ENCODE measurements around the gene CLEC9A.

DNA sequence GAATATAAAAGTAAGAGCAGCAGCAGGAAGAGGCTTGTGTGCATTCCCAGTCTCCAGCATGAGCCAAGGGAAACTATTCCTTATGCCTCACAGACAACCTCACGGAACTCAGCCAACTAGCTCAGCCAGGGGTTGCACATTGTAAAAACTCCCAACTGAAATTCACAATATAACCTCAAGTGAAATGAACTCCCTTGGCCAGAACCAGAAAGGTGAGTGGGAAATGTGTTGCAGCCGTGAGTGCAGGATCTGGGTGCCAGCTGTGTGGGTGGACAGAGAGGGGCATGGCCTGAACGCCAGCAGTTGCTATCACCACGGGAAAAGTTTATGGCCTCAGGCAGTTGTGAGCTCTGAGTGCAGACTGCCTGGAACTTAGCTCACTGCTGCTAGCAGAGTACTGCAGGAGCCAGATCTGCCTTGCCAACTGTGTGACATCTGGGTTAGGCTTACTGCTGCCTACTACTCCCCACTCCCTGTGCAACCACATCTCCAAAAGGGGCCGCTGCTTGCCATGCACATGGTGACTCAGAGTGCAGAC lies 70.6 kb downstream of the CLEC9A start:
- no peak for TF ChIP-seq POLR2AphosphoS5 (IDR thresholded peaks at IDR 0.05; ENCODE audit: low read depth, low read length)
- TF ChIP-seq, protein P1, sequence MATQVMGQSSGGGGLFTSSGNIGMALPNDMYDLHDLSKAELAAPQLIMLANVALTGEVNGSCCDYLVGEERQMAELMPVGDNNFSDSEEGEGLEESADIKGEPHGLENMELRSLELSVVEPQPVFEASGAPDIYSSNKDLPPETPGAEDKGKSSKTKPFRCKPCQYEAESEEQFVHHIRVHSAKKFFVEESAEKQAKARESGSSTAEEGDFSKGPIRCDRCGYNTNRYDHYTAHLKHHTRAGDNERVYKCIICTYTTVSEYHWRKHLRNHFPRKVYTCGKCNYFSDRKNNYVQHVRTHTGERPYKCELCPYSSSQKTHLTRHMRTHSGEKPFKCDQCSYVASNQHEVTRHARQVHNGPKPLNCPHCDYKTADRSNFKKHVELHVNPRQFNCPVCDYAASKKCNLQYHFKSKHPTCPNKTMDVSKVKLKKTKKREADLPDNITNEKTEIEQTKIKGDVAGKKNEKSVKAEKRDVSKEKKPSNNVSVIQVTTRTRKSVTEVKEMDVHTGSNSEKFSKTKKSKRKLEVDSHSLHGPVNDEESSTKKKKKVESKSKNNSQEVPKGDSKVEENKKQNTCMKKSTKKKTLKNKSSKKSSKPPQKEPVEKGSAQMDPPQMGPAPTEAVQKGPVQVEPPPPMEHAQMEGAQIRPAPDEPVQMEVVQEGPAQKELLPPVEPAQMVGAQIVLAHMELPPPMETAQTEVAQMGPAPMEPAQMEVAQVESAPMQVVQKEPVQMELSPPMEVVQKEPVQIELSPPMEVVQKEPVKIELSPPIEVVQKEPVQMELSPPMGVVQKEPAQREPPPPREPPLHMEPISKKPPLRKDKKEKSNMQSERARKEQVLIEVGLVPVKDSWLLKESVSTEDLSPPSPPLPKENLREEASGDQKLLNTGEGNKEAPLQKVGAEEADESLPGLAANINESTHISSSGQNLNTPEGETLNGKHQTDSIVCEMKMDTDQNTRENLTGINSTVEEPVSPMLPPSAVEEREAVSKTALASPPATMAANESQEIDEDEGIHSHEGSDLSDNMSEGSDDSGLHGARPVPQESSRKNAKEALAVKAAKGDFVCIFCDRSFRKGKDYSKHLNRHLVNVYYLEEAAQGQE (IDR thresholded peaks at IDR 0.05; ENCODE audit: insufficient read depth in 1 of 2, low read depth in 2 of 2, low read length in 2 of 2): no peak
- TF ChIP-seq FOXP2 (optimal IDR thresholded peaks at IDR 0.05; ENCODE audit: borderline replicate concordance, extremely low read depth, extremely low read length, insufficient read depth): no peak
- TF ChIP-seq TAF1 (IDR thresholded peaks at IDR 0.05; ENCODE audit: borderline replicate concordance, insufficient read depth, low read length): no peak

All from PFSK-1 (cell line).